Erythroblast (primary cell): ENCODE measurements around the gene FADS2.

ENCODE experiments used
- GATA1 ChIP-seq: IDR thresholded peaks from 2 replicates; pipeline ENCODE4 v1.6.1; 2011; ENCODE audit warnings: low read depth, mild to moderate bottlenecking, control low read depth, low read length, moderate library complexity
- POLR2A ChIP-seq: IDR thresholded peaks from 2 replicates; pipeline ENCODE4 v1.6.1; 2011; ENCODE audit warnings: mild to moderate bottlenecking, low read length

DNA sequence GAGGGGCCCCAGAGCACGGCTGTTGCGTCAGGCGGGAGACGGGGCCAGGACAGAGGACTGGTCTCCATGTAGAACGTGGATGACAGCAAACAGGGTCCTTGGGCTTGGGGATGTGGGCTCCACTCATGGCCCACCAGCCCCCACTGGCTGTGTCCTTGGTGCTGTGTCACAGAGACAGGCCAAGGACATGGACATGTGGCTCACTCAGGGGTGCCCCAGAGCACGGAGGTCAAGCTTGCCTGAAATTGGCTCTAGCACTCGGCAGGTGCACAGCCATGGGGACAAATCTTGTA is 14.4 kb downstream of the FADS2 start:
- TF ChIP-seq POLR2A (no peak), GATA1 (no peak)
